Upper lobe of left lung (tissue), 4 donors: Measurements from ENCODE around the gene CHKB.

Experiments
- CTCF ChIP-seq, 6 experiments: fragments of 450-650 bp in 4 of 6; fragments of 200-600 bp in 2 of 6; sonication (generic) in 2 of 6; IDR thresholded peaks; one replicate each; pipeline ENCODE4 v1.5.1; 2016 to 2019; ENCODE audit warnings: antibody characterized with exemption in 6 of 6
- EP300 ChIP-seq, 4 donors: sonication (generic); formaldehyde crosslinking; IDR thresholded peaks; one replicate each; pipeline ENCODE4 v1.5.1; 2017; ENCODE audit warnings: antibody characterized with exemption in 4 of 4, control low read depth in 2 of 4
- POLR2A ChIP-seq, 4 donors: fragments of 450-650 bp; IDR thresholded peaks; one replicate each; pipeline ENCODE4 v1.5.1; 2016 to 2017; ENCODE audit warnings: antibody characterized with exemption in 4 of 4, mild to moderate bottlenecking in 2 of 4
- POLR2AphosphoS5 ChIP-seq, 2 donors: sonication (generic); formaldehyde crosslinking; IDR thresholded peaks; one replicate each; pipeline ENCODE4 v1.5.1; 2017; ENCODE audit warnings: antibody characterized with exemption in 2 of 2

- TF ChIP-seq CTCF (IDR thresholded peaks at IDR 0.05) (no peak), EP300 (IDR thresholded peaks at IDR 0.05) (no peak), POLR2A (IDR thresholded peaks at IDR 0.05) (no peak), POLR2AphosphoS5 (IDR thresholded peaks at IDR 0.05) (no peak)
Measured at GRCh38 chr22:50570861-50571260, 11.8 kb downstream of the CHKB start.
